ENCODE data around the gene PPP1R14C. TPM values are rescaled to one million over a fixed set of nuclear protein-coding genes. Genes with fewer than 3 reads are reported as not detected.

Gene PPP1R14C
- polyA plus RNA-seq, 1 donor = 2.9 TPM

GRCh38 chr6:150291968-150292710 is 149.3 kb downstream of the PPP1R14C start:
- no peaks in the 10 kb centered on the region for H3K36me3 ChIP-seq (ENCODE audit: control insufficient read depth, insufficient read depth, low read length)
- no peaks in the 10 kb centered on the region for H3K27me3 ChIP-seq (ENCODE audit: control insufficient read depth, insufficient read depth, low read length)
- H3K27ac ChIP-seq (ENCODE audit: low read length) = no peak overlapping the region
- no peak for DNase-seq
- H3K4me3 ChIP-seq (ENCODE audit: low read length) = no peak overlapping the region
- H3K4me1 ChIP-seq (ENCODE audit: control insufficient read depth, insufficient read depth, low read length) = no peaks in the 10 kb centered on the region
- H3K9me3 ChIP-seq (ENCODE audit: control insufficient read depth, low read depth, low read length) = peaks cover 10% of the 10 kb centered on the region
- WGBS (ENCODE audit: insufficient coverage, low lambda C conversion rate) = 100% methylated on average over 1 of the region's 10 CpGs

DNA sequence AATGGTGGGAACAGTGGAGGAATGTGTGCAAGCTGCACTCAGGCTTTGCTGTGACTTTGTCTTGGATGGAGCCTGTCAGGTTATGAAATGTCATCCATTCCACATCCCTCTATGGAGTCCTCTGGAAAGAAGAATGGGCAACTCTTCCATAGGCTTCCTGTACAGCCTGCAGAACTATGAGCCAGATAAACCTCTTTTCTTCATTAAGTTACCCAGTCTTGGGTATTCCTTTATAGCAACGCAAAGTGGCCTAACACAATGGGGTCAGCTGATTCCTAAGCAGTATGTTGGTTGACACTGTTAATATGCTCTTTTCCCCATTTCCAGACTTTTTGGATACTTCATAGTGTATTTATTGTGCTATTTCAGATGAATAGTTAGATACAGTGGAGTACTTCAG is 150.2 kb downstream of the PPP1R14C start:
- DNase-seq = no peak
- Histone ChIP-seq H3K4me1 (ENCODE audit: control insufficient read depth, insufficient read depth, low read length) (no peaks in the 10 kb centered on the region), H3K9me3 (ENCODE audit: control insufficient read depth, low read depth, low read length) (peaks cover 10% of the 10 kb centered on the region), H3K4me3 (ENCODE audit: low read length) (no peak overlapping the region), H3K36me3 (ENCODE audit: control insufficient read depth, insufficient read depth, low read length) (no peaks in the 10 kb centered on the region), H3K27me3 (ENCODE audit: control insufficient read depth, insufficient read depth, low read length) (no peaks in the 10 kb centered on the region), H3K27ac (ENCODE audit: low read length) (no peak overlapping the region)
- no CpG with 5 or more reads among the region's 1 CpG for WGBS (ENCODE audit: insufficient coverage, low lambda C conversion rate)

GRCh38 chr6:150293423-150294173 is 150.8 kb downstream of the PPP1R14C start:
- Histone ChIP-seq H3K36me3 (ENCODE audit: control insufficient read depth, insufficient read depth, low read length) (no peaks in the 10 kb centered on the region), H3K4me1 (ENCODE audit: control insufficient read depth, insufficient read depth, low read length) (no peaks in the 10 kb centered on the region), H3K9me3 (ENCODE audit: control insufficient read depth, low read depth, low read length) (peaks cover 10% of the 10 kb centered on the region), H3K4me3 (ENCODE audit: low read length) (no peak overlapping the region), H3K27ac (ENCODE audit: low read length) (no peak overlapping the region), H3K27me3 (ENCODE audit: control insufficient read depth, insufficient read depth, low read length) (no peaks in the 10 kb centered on the region)
- peak in 1 of 2 donors; percentile 26 for DNase-seq
- WGBS (ENCODE audit: insufficient coverage, low lambda C conversion rate) = no CpG with 5 or more reads among the region's 2 CpGs

- H3K27ac ChIP-seq (ENCODE audit: low read length) = no peak overlapping the region
- peaks cover 10% of the 10 kb centered on the region for H3K9me3 ChIP-seq (ENCODE audit: control insufficient read depth, low read depth, low read length)
- H3K4me1 ChIP-seq (ENCODE audit: control insufficient read depth, insufficient read depth, low read length) = peaks cover 5% of the 10 kb centered on the region
- H3K36me3 ChIP-seq (ENCODE audit: control insufficient read depth, insufficient read depth, low read length) = no peaks in the 10 kb centered on the region
- DNase-seq = no peak
- H3K4me3 ChIP-seq (ENCODE audit: low read length) = no peak overlapping the region
- no peaks in the 10 kb centered on the region for H3K27me3 ChIP-seq (ENCODE audit: control insufficient read depth, insufficient read depth, low read length)
- 100% methylated on average over 1 of the region's 2 CpGs for WGBS (ENCODE audit: insufficient coverage, low lambda C conversion rate)
These were observed 154.0 kb downstream of the PPP1R14C start for GRCh38 chr6:150296890-150297289.

GRCh38 chr6:150297327-150298029 is 154.6 kb downstream of the PPP1R14C start:
- H3K4me1 ChIP-seq (ENCODE audit: control insufficient read depth, insufficient read depth, low read length) = peaks cover 10% of the 10 kb centered on the region
- no peaks in the 10 kb centered on the region for H3K27me3 ChIP-seq (ENCODE audit: control insufficient read depth, insufficient read depth, low read length)
- H3K9me3 ChIP-seq (ENCODE audit: control insufficient read depth, low read depth, low read length) = peaks cover 10% of the 10 kb centered on the region
- H3K27ac ChIP-seq (ENCODE audit: low read length) = no peak overlapping the region
- WGBS (ENCODE audit: insufficient coverage, low lambda C conversion rate) = no CpG with 5 or more reads among the region's 3 CpGs
- no peaks in the 10 kb centered on the region for H3K36me3 ChIP-seq (ENCODE audit: control insufficient read depth, insufficient read depth, low read length)
- H3K4me3 ChIP-seq (ENCODE audit: low read length) = no peak overlapping the region
- no peak for DNase-seq

GRCh38 chr6:150298030-150298380 is 155.2 kb downstream of the PPP1R14C start:
- WGBS (ENCODE audit: insufficient coverage, low lambda C conversion rate) = no CpG with 5 or more reads among the region's 2 CpGs
- no peak overlapping the region for H3K4me3 ChIP-seq (ENCODE audit: low read length)

GRCh38 chr6:150298676-150299075 is 155.8 kb downstream of the PPP1R14C start:
- H3K27me3 ChIP-seq (ENCODE audit: control insufficient read depth, insufficient read depth, low read length) = no peaks in the 10 kb centered on the region
- no peak overlapping the region for H3K4me3 ChIP-seq (ENCODE audit: low read length)
- H3K36me3 ChIP-seq (ENCODE audit: control insufficient read depth, insufficient read depth, low read length) = no peaks in the 10 kb centered on the region
- DNase-seq = no peak
- WGBS (ENCODE audit: insufficient coverage, low lambda C conversion rate) = no CpG with 5 or more reads among the region's 1 CpG
- H3K27ac ChIP-seq (ENCODE audit: low read length) = no peak overlapping the region
- peaks cover 10% of the 10 kb centered on the region for H3K9me3 ChIP-seq (ENCODE audit: control insufficient read depth, low read depth, low read length)
- peaks cover 21% of the 10 kb centered on the region for H3K4me1 ChIP-seq (ENCODE audit: control insufficient read depth, insufficient read depth, low read length)

More at GRCh38 chr6:150298030-150298380, 155.2 kb downstream of the PPP1R14C start:
- Histone ChIP-seq H3K36me3 (ENCODE audit: control insufficient read depth, insufficient read depth, low read length) (no peaks in the 10 kb centered on the region), H3K4me1 (ENCODE audit: control insufficient read depth, insufficient read depth, low read length) (peaks cover 16% of the 10 kb centered on the region), H3K27me3 (ENCODE audit: control insufficient read depth, insufficient read depth, low read length) (no peaks in the 10 kb centered on the region), H3K9me3 (ENCODE audit: control insufficient read depth, low read depth, low read length) (peaks cover 10% of the 10 kb centered on the region), H3K27ac (ENCODE audit: low read length) (no peak overlapping the region)
- no peak for DNase-seq

Other genes with a start within 250 kb of the PPP1R14C start
- 0.61 TPM for gene RAET1E, start 244.9 kb upstream of the PPP1R14C start, polyA plus RNA-seq
- 0.28 TPM for gene RAET1G, start 219.9 kb upstream of the PPP1R14C start, polyA plus RNA-seq
- gene ULBP2, start 201.0 kb upstream of the PPP1R14C start, polyA plus RNA-seq = 0.09 TPM
- gene ULBP1, start 179.1 kb upstream of the PPP1R14C start, polyA plus RNA-seq = 0.03 TPM
- gene RAET1L, start 117.5 kb upstream of the PPP1R14C start, polyA plus RNA-seq = not detected
- gene ULBP3, start 73.9 kb upstream of the PPP1R14C start, polyA plus RNA-seq = 1.8 TPM
- 15.9 TPM for gene IYD, start 226.0 kb downstream of the PPP1R14C start, polyA plus RNA-seq